Activated T-cell treated with anti-CD3 and anti-CD28 coated beads, Interleukin-2, amount 50 U/mL, for 72 hours (primary cell): ENCODE measurements around the gene HYAL3. TPM values are rescaled to one million over a fixed set of nuclear protein-coding genes. Genes with fewer than 3 reads are reported as not detected.
"Not testable (repeated sequence)": the region's sequence is repeated elsewhere in the genome, so short reads cannot be mapped to it uniquely, and the experiment has no call there.

Experiments
- ATAC-seq, 2 donors: fragments of 150-1000 bp; cut with Tn5 transposase; replicated peaks in 1 of 2; 2 replicates each; pipeline ENCODE4 v1.10.0; 2021; ENCODE audit warnings: moderate library complexity in 2 of 2, mild to moderate bottlenecking in 1 of 2
- DNase-seq, 2 donors: peaks; one replicate each; pipeline ENCODE4 v3.0.0; 2021 to 2022; ENCODE audit warnings: mixed read lengths in 1 of 2
- H3K27ac Mint-ChIP-seq: one replicate; pipeline ENCODE4 v1.8.0; 2022; ENCODE audit warnings: mild to moderate bottlenecking, moderate library complexity, mixed read lengths
- H3K27me3 Mint-ChIP-seq: one replicate; pipeline ENCODE4 v1.8.0; 2022; ENCODE audit warnings: low read depth, mixed read lengths
- H3K36me3 Mint-ChIP-seq, 2 donors: one replicate each; pipeline ENCODE4 v1.8.0; 2022; ENCODE audit warnings: mixed read lengths in 2 of 2, mild to moderate bottlenecking in 1 of 2; ENCODE audit not compliant: insufficient read depth in 2 of 2
- H3K4me1 Mint-ChIP-seq: one replicate; pipeline ENCODE4 v1.8.0; 2022; ENCODE audit warnings: low read depth, mixed read lengths
- H3K4me3 Mint-ChIP-seq, 2 donors: one replicate each; pipeline ENCODE4 v1.8.0; 2022; ENCODE audit warnings: mild to moderate bottlenecking in 2 of 2, mixed read lengths in 2 of 2, moderate library complexity in 2 of 2
- H3K9me3 Mint-ChIP-seq, 2 donors: one replicate each; pipeline ENCODE4 v1.8.0; 2022; ENCODE audit warnings: mixed read lengths in 2 of 2
- total RNA-seq, 2 donors: library from RNA; stranded (reverse); gene quantifications; one replicate each; pipeline ENCODE4 v1.2.3, GENCODE V29; 2022

HYAL3 gene
- total RNA-seq, 2 donors from 2014 or later: 6.7 to 7.1 TPM

- Mint-ChIP-seq H3K27ac (no peak overlapping the region), H3K36me3 (no peaks in the 10 kb centered on the region), H3K4me1 (no peaks in the 10 kb centered on the region), H3K27me3 (peaks cover 24% of the 10 kb centered on the region), H3K9me3 (no peaks in the 10 kb centered on the region), H3K4me3 (no peak overlapping the region)
- ATAC-seq (no peak), DNase-seq (no peak)
These were observed 34.2 kb downstream of the HYAL3 start for GRCh38 chr3:50264964-50265485.

GRCh38 chr3:50264383-50264963, 34.7 kb downstream of the HYAL3 start:
- no peak for ATAC-seq
- H3K4me3 Mint-ChIP-seq: no peak overlapping the region
- peaks cover 24% of the 10 kb centered on the region for H3K27me3 Mint-ChIP-seq
- H3K4me1 Mint-ChIP-seq: peaks cover 5% of the 10 kb centered on the region
- H3K9me3 Mint-ChIP-seq: no peaks in the 10 kb centered on the region
- no peaks in the 10 kb centered on the region for H3K36me3 Mint-ChIP-seq
- no peak for DNase-seq
- no peak overlapping the region for H3K27ac Mint-ChIP-seq

GRCh38 chr3:50263478-50264382, 35.5 kb downstream of the HYAL3 start:
- peak overlapping the region; percentile 77 for H3K27ac Mint-ChIP-seq
- peaks cover 11% of the 10 kb centered on the region for H3K4me1 Mint-ChIP-seq
- ATAC-seq: no peak
- peaks cover 24% of the 10 kb centered on the region for H3K27me3 Mint-ChIP-seq
- DNase-seq: no peak
- H3K4me3 Mint-ChIP-seq: no peak overlapping the region
- peaks cover 0 to 2% of the 10 kb centered on the region in 2 donors for H3K36me3 Mint-ChIP-seq
- H3K9me3 Mint-ChIP-seq: no peaks in the 10 kb centered on the region

- Mint-ChIP-seq H3K9me3 (no peaks in the 10 kb centered on the region), H3K36me3 (peaks cover 0 to 4% of the 10 kb centered on the region in 2 donors), H3K27me3 (peaks cover 17% of the 10 kb centered on the region), H3K4me1 (peaks cover 11% of the 10 kb centered on the region), H3K4me3 (no peak overlapping the region), H3K27ac (no peak overlapping the region)
- ATAC-seq (no peak), DNase-seq (no peak)
These were observed 36.4 kb downstream of the HYAL3 start for GRCh38 chr3:50262778-50263177.

GRCh38 chr3:50262200-50262599, 37.0 kb downstream of the HYAL3 start:
- not testable (repeated sequence) for H3K27ac Mint-ChIP-seq, DNase-seq, ATAC-seq, H3K4me3 Mint-ChIP-seq, H3K9me3 Mint-ChIP-seq, H3K36me3 Mint-ChIP-seq
- Mint-ChIP-seq H3K4me1 (peaks cover 13% of the 10 kb centered on the region), H3K27me3 (peaks cover 17% of the 10 kb centered on the region)

GRCh38 chr3:50261505-50261904, 37.7 kb downstream of the HYAL3 start:
- ATAC-seq (no peak), DNase-seq (no peak)
- H3K36me3 Mint-ChIP-seq: peaks cover 10 to 13% of the 10 kb centered on the region in 2 donors
- peaks cover 15% of the 10 kb centered on the region for H3K4me1 Mint-ChIP-seq
- peaks cover 10% of the 10 kb centered on the region for H3K27me3 Mint-ChIP-seq
- peaks cover 0 to 3% of the 10 kb centered on the region in 2 donors for H3K9me3 Mint-ChIP-seq
- H3K4me3 Mint-ChIP-seq: peak overlapping the region in 1 of 2 donors; percentile 67
- H3K27ac Mint-ChIP-seq: no peak overlapping the region

GRCh38 chr3:50260942-50261441, 38.2 kb downstream of the HYAL3 start:
- no peak for ATAC-seq
- Mint-ChIP-seq H3K9me3 (peaks cover 0 to 3% of the 10 kb centered on the region in 2 donors), H3K4me3 (peak overlapping the region; percentile 63 to 67), H3K27me3 (peaks cover 6% of the 10 kb centered on the region), H3K27ac (no peak overlapping the region), H3K36me3 (peaks cover 11 to 14% of the 10 kb centered on the region in 2 donors), H3K4me1 (peaks cover 15% of the 10 kb centered on the region)
- DNase-seq: no peak

- Mint-ChIP-seq H3K9me3 (peaks cover 0 to 3% of the 10 kb centered on the region in 2 donors), H3K27me3 (no peaks in the 10 kb centered on the region), H3K4me1 (peaks cover 15% of the 10 kb centered on the region), H3K4me3 (peak overlapping the region; percentile 63 to 67), H3K27ac (no peak overlapping the region), H3K36me3 (peaks cover 11 to 14% of the 10 kb centered on the region in 2 donors)
- DNase-seq (peak; percentile 90 to 96), ATAC-seq (peak; percentile 96)
These were observed 38.9 kb downstream of the HYAL3 start for GRCh38 chr3:50260027-50260941.

GRCh38 chr3:50259432-50260026, 39.7 kb downstream of the HYAL3 start:
- Mint-ChIP-seq H3K4me3 (peak overlapping the region; percentile 56 to 67), H3K4me1 (peaks cover 15% of the 10 kb centered on the region), H3K27ac (no peak overlapping the region), H3K27me3 (no peaks in the 10 kb centered on the region), H3K9me3 (peaks cover 0 to 3% of the 10 kb centered on the region in 2 donors), H3K36me3 (peaks cover 11 to 14% of the 10 kb centered on the region in 2 donors)
- ATAC-seq: peak; percentile 14 to 26
- DNase-seq: no peak

- no peak for DNase-seq
- Mint-ChIP-seq H3K4me3 (peak overlapping the region; percentile 29 to 34), H3K4me1 (peaks cover 15% of the 10 kb centered on the region), H3K36me3 (peaks cover 11 to 14% of the 10 kb centered on the region in 2 donors), H3K9me3 (peaks cover 0 to 3% of the 10 kb centered on the region in 2 donors), H3K27ac (no peak overlapping the region), H3K27me3 (no peaks in the 10 kb centered on the region)
- ATAC-seq: no peak
These were observed 40.2 kb downstream of the HYAL3 start for GRCh38 chr3:50258979-50259378.

GRCh38 chr3:50258029-50258680, 41.0 kb downstream of the HYAL3 start:
- no peaks in the 10 kb centered on the region for H3K27me3 Mint-ChIP-seq
- H3K9me3 Mint-ChIP-seq: peaks cover 0 to 3% of the 10 kb centered on the region in 2 donors
- ATAC-seq (no peak), DNase-seq (no peak)
- H3K27ac Mint-ChIP-seq: no peak overlapping the region
- H3K4me3 Mint-ChIP-seq: no peak overlapping the region
- H3K4me1 Mint-ChIP-seq: peaks cover 22% of the 10 kb centered on the region
- peaks cover 12 to 16% of the 10 kb centered on the region in 2 donors for H3K36me3 Mint-ChIP-seq
